ENCODE data around the gene EVPLL.
"Not testable (repeated sequence)": the region's sequence is repeated elsewhere in the genome, so short reads cannot be mapped to it uniquely, and the experiment has no call there.

EVPLL gene

GRCh38 chr17:18377437-18378204 lies at the start of gene EVPLL:
TSS of gene EVPLL (plus strand) at chr17:18377778. CDS start at chr17:18380938, 3,160 bp downstream.
- DNase-seq = no peak

GRCh38 chr17:18328643-18329204 lies 48.9 kb upstream of the EVPLL start:
- no peak for DNase-seq

DNA sequence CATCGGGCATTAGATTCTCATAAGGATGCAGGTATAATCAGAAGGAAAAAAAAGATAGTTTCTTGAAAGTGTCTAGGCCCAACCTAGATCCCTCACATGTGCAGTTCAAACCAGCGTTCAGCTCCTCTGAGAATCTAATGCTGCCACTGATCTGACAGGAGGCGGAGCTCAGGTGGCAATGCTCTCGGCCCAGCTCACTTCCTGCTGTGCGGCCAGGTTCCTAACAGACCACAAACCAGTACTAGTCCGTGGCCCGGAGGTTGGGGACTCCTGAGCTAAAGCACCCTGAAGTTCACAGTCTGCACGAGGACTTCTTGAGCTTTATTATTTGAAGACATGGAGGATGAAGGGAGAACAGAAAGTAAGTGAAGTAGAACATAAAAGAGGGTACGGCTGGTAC lies 45.7 kb upstream of the EVPLL start:
- no peak for DNase-seq

- no peak for DNase-seq
Observed at GRCh38 chr17:18332909-18333489, 44.6 kb upstream of the EVPLL start.

- not testable (repeated sequence) for DNase-seq
Observed at GRCh38 chr17:18338158-18338557, 39.4 kb upstream of the EVPLL start.

DNA sequence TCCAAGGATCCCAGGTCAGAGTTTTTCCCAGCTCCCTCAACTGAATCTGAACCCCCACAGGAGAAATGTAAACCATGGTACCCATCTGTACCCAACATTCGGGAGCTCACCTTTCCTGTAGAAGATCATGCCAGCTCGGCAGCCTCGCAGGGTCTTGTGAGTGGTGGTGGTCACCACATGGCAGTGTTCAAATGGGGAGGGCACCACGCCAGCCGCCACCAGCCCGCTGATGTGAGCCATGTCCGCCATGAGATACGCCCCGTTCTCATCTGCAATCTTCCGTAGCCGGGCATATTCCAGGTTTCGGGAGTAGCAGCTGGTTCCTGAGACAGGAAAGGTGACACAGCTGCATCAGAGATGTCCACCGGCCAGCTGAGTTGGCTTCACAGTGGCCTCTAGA lies 37.6 kb upstream of the EVPLL start:
- no peak for DNase-seq

DNA sequence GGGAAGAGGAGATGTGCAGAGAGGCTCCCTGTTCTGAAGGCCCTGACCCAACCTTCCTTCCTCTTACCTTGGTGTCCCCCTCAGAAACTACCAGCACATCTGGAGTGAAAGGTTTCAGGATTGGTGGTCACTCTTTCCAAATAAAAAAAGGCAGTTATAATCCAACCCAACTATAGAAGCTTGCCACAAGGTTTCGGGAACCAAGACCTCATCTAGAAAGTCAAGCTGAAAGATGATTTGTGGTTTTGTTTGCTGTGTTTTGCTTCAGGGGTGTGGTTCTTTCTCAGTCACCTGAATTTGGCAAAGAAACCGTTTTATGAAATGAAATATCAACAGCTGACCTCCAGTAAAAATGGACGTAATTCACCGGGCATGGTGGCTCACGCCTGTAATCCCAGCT lies 33.6 kb upstream of the EVPLL start:
- DNase-seq = no peak

- DNase-seq = no peak
Observed at GRCh38 chr17:18353541-18353940, 24.0 kb upstream of the EVPLL start.

DNA sequence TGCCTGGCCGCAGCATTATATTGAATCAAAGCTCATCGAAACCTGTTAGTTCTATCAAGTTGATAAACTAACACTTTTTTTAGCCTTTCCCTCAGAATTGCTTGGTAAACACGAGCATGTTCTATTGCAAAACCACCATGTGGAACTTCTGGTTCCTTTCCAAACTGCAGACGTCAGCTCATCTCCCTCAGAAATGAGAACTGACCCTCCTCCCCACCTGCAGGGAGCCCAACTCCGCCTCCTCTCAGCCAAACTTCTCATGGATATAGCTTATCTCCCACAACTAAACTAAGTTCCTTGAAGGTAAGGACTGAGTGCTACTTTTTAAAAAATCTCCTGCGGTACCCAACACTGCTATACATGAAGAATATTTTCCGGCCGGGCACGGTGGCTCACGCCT lies 21.0 kb upstream of the EVPLL start:
- DNase-seq = no peak

DNA sequence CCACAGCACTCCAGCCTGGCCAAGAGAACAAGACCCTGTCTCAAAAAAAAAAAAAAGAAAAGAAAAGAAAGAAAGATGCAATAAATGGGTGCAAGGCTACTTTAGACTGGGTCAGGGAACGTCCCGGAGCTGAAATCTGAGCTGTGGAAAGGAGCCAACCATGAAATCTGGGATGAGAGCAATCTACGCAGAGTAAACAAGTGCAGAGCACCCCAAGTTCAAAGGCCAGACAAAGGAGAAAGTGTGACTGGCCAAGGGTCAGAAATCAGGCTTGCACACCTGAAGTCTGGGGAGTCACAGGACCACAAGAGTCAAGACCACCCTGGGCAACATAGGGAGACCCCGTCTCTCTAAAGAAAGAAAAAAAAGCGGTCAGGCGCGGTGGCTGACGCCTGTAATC lies 17.1 kb upstream of the EVPLL start:
- DNase-seq = no peak

- no peak for DNase-seq
Observed at GRCh38 chr17:18361837-18362697, 15.5 kb upstream of the EVPLL start.

GRCh38 chr17:18362698-18363100 lies 14.9 kb upstream of the EVPLL start:
- no peak for DNase-seq

GRCh38 chr17:18363101-18364049 lies 14.2 kb upstream of the EVPLL start, which contains the start of gene SHMT1:
TSS of gene SHMT1 (minus strand) at chr17:18363550. CDS start at chr17:18355981, 7,569 bp downstream.
- DNase-seq = peak; percentile 60

- DNase-seq = no peak
Observed at GRCh38 chr17:18364166-18364565, 13.4 kb upstream of the EVPLL start.

DNA sequence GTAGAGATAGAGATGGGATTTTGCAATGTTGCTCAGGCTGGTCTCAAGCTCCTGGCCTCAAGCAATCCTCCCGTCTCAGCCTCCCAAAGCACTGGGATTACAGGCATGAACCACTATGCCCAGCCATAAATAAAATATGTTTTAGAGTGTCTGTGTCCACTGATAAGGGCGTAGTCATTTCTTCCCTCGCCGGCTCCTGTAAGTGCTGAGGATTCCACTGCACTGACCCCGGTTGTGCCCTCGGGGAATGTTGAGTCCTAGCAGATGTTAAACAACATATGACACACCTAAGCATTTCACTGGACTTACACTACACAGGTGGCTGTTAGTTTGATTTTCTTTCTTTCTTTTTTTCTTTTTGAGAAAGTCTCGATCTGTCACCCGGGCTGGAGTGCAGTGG lies 8.6 kb upstream of the EVPLL start:
- DNase-seq = no peak

DNA sequence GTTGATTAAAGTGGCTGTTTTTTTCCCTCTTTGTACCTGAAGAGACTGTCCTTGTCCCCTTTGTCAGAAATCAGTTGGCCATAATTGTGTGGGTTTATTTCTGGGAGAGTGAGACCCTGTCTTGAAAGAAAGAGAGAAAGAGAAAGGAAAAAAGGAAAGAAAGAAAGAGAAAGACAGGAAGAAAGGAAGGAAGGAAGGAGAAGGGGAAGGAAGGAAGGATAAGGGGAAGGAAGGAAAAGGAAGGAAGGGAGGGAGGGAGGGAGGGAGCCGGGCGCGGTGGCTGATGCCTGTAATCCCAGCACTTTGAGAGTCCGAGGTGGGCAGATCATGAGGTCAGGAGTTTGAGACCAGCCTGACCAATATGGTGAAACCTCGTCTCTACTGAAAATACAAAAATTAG lies 6.8 kb upstream of the EVPLL start:
- no peak for DNase-seq

DNA sequence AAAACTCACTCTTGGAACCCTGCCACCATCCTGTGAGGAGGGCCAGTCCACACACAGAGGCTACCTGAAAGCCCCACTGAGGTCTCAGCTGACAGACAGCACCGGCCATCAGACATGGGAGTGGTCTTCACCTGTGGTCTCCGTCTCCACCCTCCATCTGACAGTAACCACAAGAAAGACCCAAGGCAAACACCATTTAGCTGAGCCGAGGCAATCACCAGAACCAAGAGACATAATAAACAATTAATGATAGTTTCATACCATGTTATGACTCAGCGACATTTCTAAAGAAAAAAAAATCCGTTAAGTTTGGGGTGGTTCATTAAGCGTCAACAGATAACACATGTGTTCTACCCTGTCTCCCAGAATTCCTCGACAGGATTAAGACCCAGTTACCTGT lies 6.1 kb upstream of the EVPLL start:
- no peak for DNase-seq

- not testable (repeated sequence) for DNase-seq
Observed at GRCh38 chr17:18373181-18373580, 4.4 kb upstream of the EVPLL start.

- no peak for DNase-seq
Observed at GRCh38 chr17:18374216-18374615, 3.4 kb upstream of the EVPLL start.

DNA sequence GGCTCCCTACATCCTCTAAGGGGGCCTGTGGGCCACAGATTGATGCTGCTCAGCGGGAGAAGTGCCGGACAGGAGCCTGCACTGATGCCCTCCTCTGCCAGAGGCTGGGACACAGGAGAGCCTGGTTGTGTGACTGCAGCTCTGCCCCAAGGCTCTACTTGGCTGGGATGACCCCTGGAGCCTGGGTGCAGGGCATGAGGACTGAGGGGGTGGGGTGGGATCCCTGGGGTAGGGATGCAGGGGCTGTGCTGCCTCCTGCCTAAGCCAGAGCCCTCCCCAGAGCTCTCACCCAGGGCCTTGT lies 577 bp downstream of the EVPLL start:
- DNase-seq = no peak

GRCh38 chr17:18378614-18379013 lies 1.0 kb downstream of the EVPLL start:
- DNase-seq = not testable (repeated sequence)

Data from DMS79 treated with DMSO at 0.1 percent for 48 hours (cell line).